Activated CD4-positive, CD25-positive, alpha-beta regulatory T cell (primary cell): ENCODE data around the gene CNTRL.

Experiments
- DNase-seq, 4 experiments: peaks; one replicate each; lab custom pipeline; 2025; lab: John Stamatoyannopoulos, UW

The CNTRL gene

DNA sequence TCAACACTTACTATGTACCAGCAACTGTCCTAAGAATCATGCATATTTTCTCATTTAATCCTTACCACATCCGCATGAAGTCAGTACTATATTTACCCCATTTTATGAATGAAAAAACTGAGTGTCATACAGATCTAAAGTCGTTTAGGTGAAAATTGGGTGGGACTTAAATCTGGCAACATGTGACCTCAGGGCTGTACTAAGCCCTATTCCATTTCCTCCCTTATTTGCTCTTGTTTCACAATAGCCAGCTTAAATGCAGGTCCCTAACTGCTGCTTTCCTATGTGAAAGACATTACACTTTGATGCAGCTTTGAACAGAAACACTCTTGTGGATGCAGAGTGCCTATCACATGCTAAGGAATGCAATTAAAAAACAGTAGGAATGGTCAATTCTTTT is 129.4 kb downstream of the CNTRL start:
- DNase-seq = no peak

GRCh38 chr9:121204611-121205010 is 129.9 kb downstream of the CNTRL start:
- no peak for DNase-seq

DNA sequence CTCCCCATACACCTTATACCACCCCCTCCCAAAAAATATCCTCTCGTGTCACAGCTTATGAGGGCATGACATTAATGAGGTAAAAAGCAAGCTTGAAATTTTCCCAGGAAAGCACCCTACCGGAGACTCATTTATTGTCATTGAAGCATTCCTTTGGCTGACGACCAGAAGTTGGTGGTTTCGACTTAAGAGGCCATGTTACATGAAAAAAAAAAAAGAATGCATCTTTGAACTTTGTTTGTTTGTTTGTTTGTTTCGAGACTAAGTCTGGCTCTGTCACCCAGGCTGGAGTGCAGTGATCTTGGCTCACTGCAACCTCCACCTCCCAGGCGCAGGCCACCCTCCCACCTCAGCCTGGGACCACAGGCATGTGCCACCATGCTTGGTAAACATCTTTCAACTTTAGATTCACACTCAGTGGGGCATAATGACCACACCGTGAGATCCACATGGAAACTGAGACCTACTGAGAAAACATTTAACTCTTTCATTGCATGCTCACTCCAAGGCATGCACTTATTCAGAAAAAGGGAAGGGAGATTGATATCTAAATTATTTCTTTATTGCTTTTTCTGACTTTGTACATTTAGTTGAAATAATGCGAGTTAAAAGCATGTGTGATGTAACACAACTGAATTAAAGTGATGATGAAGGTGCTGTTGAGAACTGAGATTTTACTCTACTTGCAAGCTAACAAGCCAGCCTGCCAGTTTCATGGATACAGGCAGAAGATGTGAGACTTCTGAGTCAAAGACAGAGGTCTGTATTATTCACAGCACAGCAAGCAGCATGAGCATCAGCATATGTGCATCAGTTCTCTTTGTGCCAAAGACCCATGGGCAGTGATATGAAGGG is 132.0 kb downstream of the CNTRL start:
- no peak for DNase-seq

DNA sequence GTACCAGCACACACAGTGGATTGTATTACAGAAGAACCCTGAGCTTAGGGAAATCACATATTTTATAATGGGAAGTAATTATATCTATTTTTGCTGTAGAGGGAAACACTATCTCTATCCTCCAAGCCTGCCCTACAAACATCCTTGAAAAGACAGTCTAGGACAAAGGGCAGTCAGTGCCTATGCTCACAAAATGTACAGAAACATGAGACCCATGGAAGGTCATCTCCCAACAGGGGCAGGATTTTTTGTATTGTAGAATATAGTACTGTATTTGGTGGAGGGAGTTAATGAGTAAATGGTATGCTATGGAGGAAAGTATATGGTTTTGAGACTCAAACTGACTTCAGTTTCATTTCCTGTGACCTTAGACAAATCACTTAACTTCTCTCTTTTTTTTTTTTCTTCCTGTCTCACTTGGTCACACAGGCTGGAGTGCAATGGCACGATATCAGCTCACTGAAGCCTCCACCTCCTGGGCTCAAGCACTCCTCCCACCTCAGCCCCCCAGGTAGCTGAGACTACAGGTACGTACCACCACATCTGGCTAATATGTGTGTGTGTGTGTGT is 132.7 kb downstream of the CNTRL start:
- DNase-seq = no peak

GRCh38 chr9:121210536-121210935 is 135.8 kb downstream of the CNTRL start:
- no peak for DNase-seq

GRCh38 chr9:121213136-121213806 is 138.5 kb downstream of the CNTRL start:
- peak; percentile 26 to 51 (median 34) for DNase-seq

GRCh38 chr9:121214005-121214404 is 139.2 kb downstream of the CNTRL start:
- DNase-seq = no peak

- no peak for DNase-seq
Observed at GRCh38 chr9:121216271-121216805, 141.6 kb downstream of the CNTRL start.

- DNase-seq = no peak
Observed at GRCh38 chr9:121217609-121218292, 143.0 kb downstream of the CNTRL start.

GRCh38 chr9:121218357-121219027 is 143.7 kb downstream of the CNTRL start:
- no peak for DNase-seq

DNA sequence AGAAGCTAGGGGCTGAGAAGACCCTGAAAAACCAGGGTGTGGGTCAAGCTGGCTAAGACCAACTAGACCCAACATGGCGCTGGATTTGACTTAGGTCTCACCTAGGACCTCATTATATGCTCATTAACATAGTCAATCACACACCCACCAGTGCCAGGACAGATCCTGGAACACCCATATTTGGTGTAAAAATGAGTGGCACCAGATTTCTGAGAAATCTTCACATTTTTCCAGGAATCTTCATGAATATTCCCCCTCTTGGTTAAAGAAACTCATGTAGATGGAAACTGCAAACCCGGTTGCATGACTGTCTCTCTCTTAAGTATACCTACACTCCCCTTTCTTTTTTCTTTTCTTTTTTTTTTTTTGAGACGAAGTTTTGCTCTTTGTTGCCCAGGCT is 144.8 kb downstream of the CNTRL start:
- no peak for DNase-seq

- no peak for DNase-seq
Observed at GRCh38 chr9:121220996-121221663, 146.4 kb downstream of the CNTRL start.

DNA sequence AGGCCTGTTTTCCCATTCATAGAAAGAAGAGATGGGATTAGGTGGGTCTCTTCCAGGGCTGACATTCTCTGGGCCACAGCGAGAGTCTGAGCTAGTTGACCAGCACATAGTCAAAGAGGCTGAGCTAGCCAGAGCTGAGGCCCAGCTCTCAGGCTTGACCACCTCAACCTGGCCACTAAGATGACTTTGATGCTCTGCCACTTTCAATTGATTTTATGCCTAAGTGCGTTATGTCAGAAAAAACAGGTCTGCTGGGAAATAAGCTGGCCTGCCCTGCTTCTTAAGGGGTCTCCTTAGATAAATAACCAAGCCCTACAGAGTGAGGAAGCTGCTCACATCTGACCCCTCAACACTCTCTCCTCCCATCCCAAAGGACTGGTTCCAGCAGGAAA is 146.9 kb downstream of the CNTRL start:
- DNase-seq = no peak

DNA sequence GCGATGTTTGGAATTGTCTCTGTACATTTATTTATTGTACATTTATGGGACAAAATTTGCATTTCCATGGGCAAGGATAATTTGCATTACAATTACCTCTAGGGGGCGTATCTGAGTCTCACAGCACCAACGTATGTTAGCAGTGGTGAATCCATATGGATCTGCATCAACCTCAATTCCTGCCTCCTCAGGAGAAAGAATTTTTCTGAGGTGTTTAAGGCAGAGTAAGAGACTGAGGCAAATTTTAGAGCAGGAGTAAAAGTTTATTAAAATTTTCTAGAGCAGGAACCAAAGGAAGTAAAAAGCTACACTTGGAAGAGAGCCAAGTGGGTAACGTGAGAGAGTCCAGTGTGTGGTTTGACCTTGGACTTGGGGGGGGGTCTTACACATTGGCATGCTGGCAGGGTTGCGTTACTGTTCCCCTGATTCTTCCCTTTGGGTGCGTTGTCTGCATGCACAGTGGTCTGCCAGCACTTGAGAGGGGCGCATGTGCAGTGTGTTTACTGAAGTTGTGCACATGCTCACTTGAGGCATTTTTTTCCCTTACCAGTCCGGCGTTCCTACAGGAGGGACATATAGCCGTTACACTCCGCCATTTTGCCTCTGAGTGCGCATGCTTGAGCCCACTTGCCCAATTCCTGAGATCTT is 147.9 kb downstream of the CNTRL start:
- no peak for DNase-seq

- no peak for DNase-seq
Observed at GRCh38 chr9:121225240-121225639, 150.5 kb downstream of the CNTRL start.

DNA sequence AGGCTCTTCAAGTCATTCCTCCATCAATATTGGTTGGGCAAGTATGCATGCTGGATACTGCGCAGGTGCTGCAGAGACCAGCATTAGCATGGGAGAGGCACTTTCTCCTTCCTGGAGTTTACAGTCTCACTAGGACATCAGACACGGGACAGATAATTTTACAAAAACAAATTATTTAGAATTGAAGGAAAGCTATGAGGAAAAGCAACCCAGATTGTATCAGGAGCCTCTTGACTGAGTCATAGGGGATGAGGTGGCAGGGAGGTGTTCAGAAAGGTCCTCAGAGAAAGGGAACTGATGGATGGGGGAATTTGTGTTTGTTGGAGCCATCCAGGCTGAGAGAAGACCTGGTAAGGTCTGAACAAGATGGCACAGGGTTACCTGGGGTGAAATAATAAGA is 151.4 kb downstream of the CNTRL start:
- no peak for DNase-seq
